Measurements from ENCODE around the gene SEPTIN5. TPM values are rescaled to one million over a fixed set of nuclear protein-coding genes. Genes with fewer than 3 reads are reported as not detected.
A peak's percentile ranks its signal among the peaks of the same experiment; 100 is the strongest.

SEPTIN5 gene
- total RNA-seq, 1 experiment from 2014 or later, result 9.8 TPM

- no peak for DNase-seq (ENCODE audit: low read depth)
These were observed 8.9 kb upstream of the SEPTIN5 start for GRCh38 chr22:19705181-19705934.

- no peak for DNase-seq (ENCODE audit: low read depth)
These were observed 7.6 kb upstream of the SEPTIN5 start for GRCh38 chr22:19706661-19707151.

GRCh38 chr22:19707347-19708290, 6.7 kb upstream of the SEPTIN5 start:
- DNase-seq (ENCODE audit: low read depth), result no peak

- DNase-seq (ENCODE audit: low read depth), result no peak
These were observed 5.8 kb upstream of the SEPTIN5 start for GRCh38 chr22:19708321-19709011.

GRCh38 chr22:19709063-19709769, 5.1 kb upstream of the SEPTIN5 start:
- no peak for DNase-seq (ENCODE audit: low read depth)

- DNase-seq (ENCODE audit: low read depth), result no peak
These were observed 4.1 kb upstream of the SEPTIN5 start for GRCh38 chr22:19710020-19710768.

- DNase-seq (ENCODE audit: low read depth), result no peak
These were observed 3.6 kb upstream of the SEPTIN5 start for GRCh38 chr22:19710769-19711106.

GRCh38 chr22:19713245-19713644, 1.1 kb upstream of the SEPTIN5 start:
- DNase-seq (ENCODE audit: low read depth), result no peak

GRCh38 chr22:19713650-19714311, 522 bp upstream of the SEPTIN5 start:
- no peak for DNase-seq (ENCODE audit: low read depth)

GRCh38 chr22:19715188-19715930, 1.1 kb downstream of the SEPTIN5 start:
- no peak for DNase-seq (ENCODE audit: low read depth)

GRCh38 chr22:19716041-19716828, 1.9 kb downstream of the SEPTIN5 start:
- DNase-seq (ENCODE audit: low read depth), result no peak

- DNase-seq (ENCODE audit: low read depth), result no peak
These were observed 2.5 kb downstream of the SEPTIN5 start for GRCh38 chr22:19716829-19717105.

- DNase-seq (ENCODE audit: low read depth), result no peak
These were observed 2.9 kb downstream of the SEPTIN5 start for GRCh38 chr22:19717181-19717580.

- peak; percentile 47 for DNase-seq (ENCODE audit: low read depth)
These were observed 3.6 kb downstream of the SEPTIN5 start for GRCh38 chr22:19717691-19718455.

- no peak for DNase-seq (ENCODE audit: low read depth)
These were observed 4.2 kb downstream of the SEPTIN5 start for GRCh38 chr22:19718456-19719049.

GRCh38 chr22:19719050-19719482, 4.8 kb downstream of the SEPTIN5 start:
- no peak for DNase-seq (ENCODE audit: low read depth)

GRCh38 chr22:19719488-19720021, 5.3 kb downstream of the SEPTIN5 start:
- no peak for DNase-seq (ENCODE audit: low read depth)

Data from M059J (cell line).